AG04450 (cell line): ENCODE data around the gene AKAP6. TPM values are rescaled to one million over a fixed set of nuclear protein-coding genes. Genes with fewer than 3 reads are reported as not detected.

Experiments
- CTCF ChIA-PET: fragments of 300-600, 350-600 bp; formaldehyde crosslinking; extraction: SDS; loops from one replicate; lab custom pipeline; 2022; ENCODE audit warnings: antibody characterized with exemption, inconsistent platforms; lab: Charles Lee
- POLR2A ChIA-PET: fragments of 350-600 bp; formaldehyde crosslinking; extraction: SDS; loops from one replicate; lab custom pipeline; 2021; ENCODE audit warnings: antibody characterized with exemption, inconsistent platforms; lab: Yijun Ruan, JAX
- DNase-seq: peaks from one replicate; pipeline ENCODE4 v3.0.0-alpha.2; 2011; ENCODE audit warnings: low read depth, low spot score
- H3K27ac ChIP-seq: one replicate; pipeline ENCODE4 v1.5.1; 2012; ENCODE audit warnings: low read depth, low read length, control low read depth
- H3K27me3 ChIP-seq: one replicate; pipeline ENCODE4 v1.6.0; 2012; ENCODE audit warnings: low read length; ENCODE audit not compliant: control insufficient read depth, insufficient read depth
- H3K4me3 ChIP-seq: 2 replicates; pipeline ENCODE4 v1.5.1; 2011; ENCODE audit warnings: mild to moderate bottlenecking, low read depth, low read length, control low read depth
- H3K9me3 ChIP-seq: 2 replicates; pipeline ENCODE4 v1.5.1; 2012; ENCODE audit warnings: low read length; ENCODE audit not compliant: control insufficient read depth, insufficient read depth
- CTCF ChIP-seq: IDR thresholded peaks from 2 replicates; pipeline ENCODE4 v1.5.1; 2011; ENCODE audit warnings: low read depth, low read length, control low read depth, inconsistent platforms
- polyA plus RNA-seq: library from polyadenylated mRNA; depleted of rRNA; stranded (reverse); fragments of >200 nt; gene quantifications from 2 replicates; pipeline ENCODE4 v1.2.3, GENCODE V29; 2011

Gene AKAP6
- polyA plus RNA-seq, 1 experiment: 0.78 TPM

- CTCF ChIA-PET: no interaction called here
- H3K4me3 ChIP-seq: no peak overlapping the region
- TF ChIP-seq CTCF: no peak
- POLR2A ChIA-PET: no interaction called here
- no peak overlapping the region for H3K27ac ChIP-seq
- no peaks in the 10 kb centered on the region for H3K9me3 ChIP-seq
- no peaks in the 10 kb centered on the region for H3K27me3 ChIP-seq
- DNase-seq: no peak
Measured at GRCh38 chr14:32400480-32400879, 71.4 kb downstream of the AKAP6 start.

- no peaks in the 10 kb centered on the region for H3K27me3 ChIP-seq
- no peak overlapping the region for H3K27ac ChIP-seq
- H3K4me3 ChIP-seq: no peak overlapping the region
- ChIA-PET CTCF (interaction anchor here (0.5 kb wide), 1 partner anchor 1193 kb away, joined by 7 read pairs; no protein-coding TSS in a partner anchor), POLR2A (no interaction called here)
- no peak for DNase-seq
- TF ChIP-seq CTCF: no peak
- no peaks in the 10 kb centered on the region for H3K9me3 ChIP-seq
Measured at GRCh38 chr14:32403021-32403420, 73.9 kb downstream of the AKAP6 start.

- no peak for DNase-seq
- TF ChIP-seq CTCF: no peak
- CTCF ChIA-PET: no interaction called here
- Histone ChIP-seq H3K27ac (no peak overlapping the region), H3K9me3 (no peaks in the 10 kb centered on the region), H3K27me3 (no peaks in the 10 kb centered on the region), H3K4me3 (no peak overlapping the region)
- POLR2A ChIA-PET: no interaction called here
Measured at GRCh38 chr14:32403688-32404087, 74.6 kb downstream of the AKAP6 start.

GRCh38 chr14:32404784-32405573 is 75.9 kb downstream of the AKAP6 start:
- DNase-seq: no peak
- POLR2A ChIA-PET: no interaction called here
- no peak for TF ChIP-seq CTCF
- H3K27me3 ChIP-seq: no peaks in the 10 kb centered on the region
- H3K9me3 ChIP-seq: no peaks in the 10 kb centered on the region
- H3K27ac ChIP-seq: no peak overlapping the region
- CTCF ChIA-PET: no interaction called here
- no peak overlapping the region for H3K4me3 ChIP-seq

GRCh38 chr14:32405856-32406255 is 76.8 kb downstream of the AKAP6 start:
- Histone ChIP-seq H3K27me3 (no peaks in the 10 kb centered on the region), H3K9me3 (no peaks in the 10 kb centered on the region), H3K27ac (no peak overlapping the region), H3K4me3 (no peak overlapping the region)
- no peak for DNase-seq
- TF ChIP-seq CTCF: 0 out of 2 replicates have a peak, but pooled peaks have one; percentile 2
- ChIA-PET CTCF (no interaction called here), POLR2A (no interaction called here)
